ENCODE results near the gene S1PR4.

GRCh38 chr19:3208317-3209207 lies 30.0 kb downstream of the S1PR4 start:
- TF ChIP-seq CTCF (conservative IDR thresholded peaks at IDR 0.05; ENCODE audit: low read depth, low read length) (no peak), EZH2 (IDR thresholded peaks at IDR 0.05; ENCODE audit: low read length, unreplicated experiment) (no peak), EZH2phosphoT487 (IDR thresholded peaks at IDR 0.05; ENCODE audit: borderline replicate concordance, low read length) (no peak)
